ENCODE data around the gene NOC4L. TPM values are rescaled to one million over a fixed set of nuclear protein-coding genes. Genes with fewer than 3 reads are reported as not detected.

Gene NOC4L
- total and polyA plus RNA-seq, 2 of the 4 experiments (the other 2 are of a cell fraction): 5.2 to 13.4 TPM

DNA sequence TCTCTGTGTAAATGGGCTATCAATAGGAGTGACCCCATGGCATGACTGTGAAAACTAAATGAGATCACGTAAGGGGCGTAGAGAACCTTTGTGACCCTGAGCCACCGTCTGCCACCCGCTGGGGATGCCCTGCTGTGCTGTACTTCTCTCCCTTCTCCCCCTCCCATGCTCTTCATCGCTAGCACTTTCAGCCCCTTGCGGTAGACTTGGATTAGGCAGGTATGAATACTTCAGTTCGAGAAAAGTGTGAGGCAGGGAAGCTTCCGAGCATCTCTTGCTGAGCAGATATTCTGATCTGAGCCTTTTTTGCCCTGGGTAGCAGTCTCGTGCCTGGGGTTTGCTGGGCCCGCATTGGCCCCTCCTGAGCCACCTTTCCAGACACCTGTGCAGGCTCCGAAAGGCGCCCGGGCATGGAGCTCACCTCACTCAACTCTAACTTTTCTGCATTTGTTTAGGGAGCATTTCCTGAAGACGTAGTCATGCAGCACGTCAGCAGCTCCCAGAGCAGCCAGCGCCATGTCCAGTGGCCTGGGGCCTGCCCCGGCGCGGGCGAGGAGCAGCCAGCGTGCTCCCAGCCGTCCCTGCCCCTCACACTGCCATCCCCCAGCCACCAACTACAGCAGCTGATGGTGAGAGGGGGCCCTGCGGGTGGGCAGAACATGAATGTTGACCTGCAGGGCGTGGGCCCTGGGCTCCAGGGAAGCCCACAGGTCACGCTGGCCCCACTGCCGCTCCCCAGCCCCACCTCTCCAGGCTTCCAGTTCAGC lies 40.5 kb upstream of the NOC4L start:
- CTCF ChIA-PET: no interaction called here
- ATAC-seq (ENCODE audit: low read depth): no peak
- no CpG with 5 or more reads among the region's 26 CpGs for WGBS, 2 experiments (ENCODE audit: extremely low coverage in 2 of 2, insufficient read length in 1 of 2)
- TF ChIP-seq RFX5 (IDR thresholded peaks at IDR 0.05; ENCODE audit: low read depth, low read length) (no peak), SMC3 (IDR thresholded peaks at IDR 0.05; ENCODE audit: low read depth, low read length) (no peak), CTCF (conservative IDR thresholded peaks at IDR 0.05; ENCODE audit: low read depth, low read length) (no peak), MAFK (IDR thresholded peaks at IDR 0.05; ENCODE audit: low read depth, low read length) (no peak), RCOR1 (IDR thresholded peaks at IDR 0.05; ENCODE audit: insufficient replicate concordance, low read length) (no peak), RAD21 (IDR thresholded peaks at IDR 0.05; ENCODE audit: low read length) (no peak), CHD1 (IDR thresholded peaks at IDR 0.05; ENCODE audit: low read depth, low read length) (no peak), BHLHE40 (IDR thresholded peaks at IDR 0.05; ENCODE audit: low read depth, low read length) (no peak), MXI1 (IDR thresholded peaks at IDR 0.05; ENCODE audit: borderline replicate concordance, low read depth, low read length) (no peak), MAZ (IDR thresholded peaks at IDR 0.05; ENCODE audit: borderline replicate concordance, low read depth, low read length) (no peak), CEBPB (IDR thresholded peaks at IDR 0.05; ENCODE audit: low read depth, low read length) (no peak), NFE2L2 (IDR thresholded peaks at IDR 0.05; ENCODE audit: low read depth, low read length) (no peak), FOS (IDR thresholded peaks at IDR 0.05; ENCODE audit: low read depth, low read length) (no peak), POLR2A (IDR thresholded peaks at IDR 0.05; ENCODE audit: low read depth, low read length) (no peak)
- TF ChIP-seq, protein P1, sequence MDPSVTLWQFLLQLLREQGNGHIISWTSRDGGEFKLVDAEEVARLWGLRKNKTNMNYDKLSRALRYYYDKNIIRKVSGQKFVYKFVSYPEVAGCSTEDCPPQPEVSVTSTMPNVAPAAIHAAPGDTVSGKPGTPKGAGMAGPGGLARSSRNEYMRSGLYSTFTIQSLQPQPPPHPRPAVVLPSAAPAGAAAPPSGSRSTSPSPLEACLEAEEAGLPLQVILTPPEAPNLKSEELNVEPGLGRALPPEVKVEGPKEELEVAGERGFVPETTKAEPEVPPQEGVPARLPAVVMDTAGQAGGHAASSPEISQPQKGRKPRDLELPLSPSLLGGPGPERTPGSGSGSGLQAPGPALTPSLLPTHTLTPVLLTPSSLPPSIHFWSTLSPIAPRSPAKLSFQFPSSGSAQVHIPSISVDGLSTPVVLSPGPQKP (IDR thresholded peaks at IDR 0.05; ENCODE audit: borderline replicate concordance, low read depth, low read length): no peak

More for the DNA sequence above, 40.5 kb upstream of the NOC4L start:
- Histone ChIP-seq H2BK20ac (ENCODE audit: low read depth, low read length) (no peak overlapping the region), H2BK15ac (ENCODE audit: low read depth, low read length) (no peak overlapping the region), H2BK5ac (ENCODE audit: low read depth, low read length, poor library complexity, severe bottlenecking) (no peak overlapping the region), H3K9me1 (ENCODE audit: insufficient read depth, low read length) (0 out of 2 replicates have a peak, but pooled peaks cover 3% of the 10 kb centered on the region), H3K56ac (ENCODE audit: extremely low read depth, insufficient read depth, low read length) (no peak overlapping the region), H3K4me3 (ENCODE audit: insufficient read depth, low read depth, low read length) (no peak overlapping the region), H4K91ac (ENCODE audit: insufficient read depth, low read depth, low read length) (no peak overlapping the region), H3K4me1 (ENCODE audit: control insufficient read depth, insufficient read depth, low read length) (peaks cover 2% of the 10 kb centered on the region; the same call in 1 of the 2 replicates), H2BK120ac (ENCODE audit: low read depth, low read length) (no peak overlapping the region), H4K8ac (ENCODE audit: low read depth in 2 of 2, low read length in 2 of 2) (no peak overlapping the region), H3K4ac (ENCODE audit: low read depth, low read length) (no peak overlapping the region), H4K20me1 (ENCODE audit: insufficient read depth, low read length) (no peaks in the 10 kb centered on the region; the same call in none of the 2 replicates), H3K23ac (ENCODE audit: low read depth, low read length) (no peak overlapping the region), H3K14ac (replicated peaks; ENCODE audit: low read depth, low read length) (no peak overlapping the region), H2AK9ac (replicated peaks; ENCODE audit: low read depth, low read length, poor library complexity) (no peak overlapping the region), H3K4me2 (ENCODE audit: low read depth, low read length) (no peak overlapping the region), H3K36me3 (ENCODE audit: control insufficient read depth, insufficient read depth, low read length) (peaks cover 16% of the 10 kb centered on the region; the same call in 1 of the 2 replicates), H2AFZ (replicated peaks; ENCODE audit: low read length, poor library complexity) (no peak overlapping the region), H3K9me3 (ENCODE audit: control insufficient read depth, insufficient read depth, low read length) (no peaks in the 10 kb centered on the region), H3K18ac (ENCODE audit: low read depth, low read length) (no peak overlapping the region), H4K5ac (ENCODE audit: low read depth, low read length) (no peak overlapping the region), H3K79me1 (ENCODE audit: low read depth in 1 of 2, low read length in 2 of 2) (peaks cover 4 to 15% of the 10 kb centered on the region in 2 experiments; a peak in 3 of 4 replicates), H2AK5ac (ENCODE audit: low read depth, low read length) (no peak overlapping the region), H3K9ac (ENCODE audit: low read depth, low read length) (no peak overlapping the region), H3K27me3 (ENCODE audit: control insufficient read depth, insufficient read depth, low read length) (no peaks in the 10 kb centered on the region), H3K27ac (ENCODE audit: insufficient read depth, low read length) (no peak overlapping the region)
- DNase-seq: no peak
- intact Hi-C loops (cut with micrococcal nuclease): no loop called here
- POLR2A ChIA-PET (ENCODE audit: unreplicated experiment): no interaction called here
- in situ Hi-C loops (cut with MboI; ENCODE audit: low sequenced_read_pairs): no loop called here
- no TSS peak for BruUV-seq (replicated peaks)
- dilution Hi-C loops (cut with HindIII; ENCODE audit: low sequenced_read_pairs, unreplicated experiment): no loop called here
